GM06990 (cell line): ENCODE measurements around the gene ABCG5.

Experiments used
- DNase-seq: peaks from one replicate; pipeline ENCODE4 v3.0.0-alpha.2; 2011; ENCODE audit not compliant: insufficient read length; ENCODE audit errors: extremely low read depth
- H3K27me3 ChIP-seq: replicated peaks from 2 replicates; pipeline ENCODE4 v1.6.0; 2011; ENCODE audit warnings: low read length; ENCODE audit not compliant: control insufficient read depth, insufficient read depth
- H3K36me3 ChIP-seq: 2 replicates; pipeline ENCODE4 v1.5.1; 2011; ENCODE audit warnings: low read length; ENCODE audit not compliant: control insufficient read depth, insufficient read depth
- H3K4me3 ChIP-seq: replicated peaks from 2 replicates; pipeline ENCODE4 v1.5.1; 2011; ENCODE audit warnings: low read depth, mild to moderate bottlenecking, control low read depth, low read length
- CTCF ChIP-seq: IDR thresholded peaks from 2 replicates; pipeline ENCODE4 v1.5.1; 2011; ENCODE audit warnings: low read length, control low read depth, mild to moderate bottlenecking, inconsistent platforms; ENCODE audit not compliant: insufficient read depth, poor library complexity, severe bottlenecking

ABCG5 gene

GRCh38 chr2:43764086-43764705 is 74.4 kb downstream of the ABCG5 start:
- H3K27me3 ChIP-seq = no peaks in the 10 kb centered on the region
- no peaks in the 10 kb centered on the region for H3K36me3 ChIP-seq
- no peak for TF ChIP-seq CTCF
- H3K4me3 ChIP-seq = no peak overlapping the region
- DNase-seq = no peak

GRCh38 chr2:43763091-43763490 is 75.5 kb downstream of the ABCG5 start:
- H3K36me3 ChIP-seq = no peaks in the 10 kb centered on the region
- TF ChIP-seq CTCF = no peak
- H3K4me3 ChIP-seq = no peak overlapping the region
- H3K27me3 ChIP-seq = no peaks in the 10 kb centered on the region
- no peak for DNase-seq
